ENCODE measurements around the gene WDR31.
"Not testable (repeated sequence)": the region's sequence is repeated elsewhere in the genome, so short reads cannot be mapped to it uniquely, and the experiment has no call there.

The WDR31 gene

GRCh38 chr9:113298924-113299770, 40.9 kb downstream of the WDR31 start:
- no peak overlapping the region for H3K27ac ChIP-seq
- H3K4me1 ChIP-seq = no peaks in the 10 kb centered on the region
- no peaks in the 10 kb centered on the region for H3K9me3 ChIP-seq
- intact Hi-C loops (cut with DNase I; ENCODE audit: low total_unique reads) = no loop called here
- TF ChIP-seq, protein P1, sequence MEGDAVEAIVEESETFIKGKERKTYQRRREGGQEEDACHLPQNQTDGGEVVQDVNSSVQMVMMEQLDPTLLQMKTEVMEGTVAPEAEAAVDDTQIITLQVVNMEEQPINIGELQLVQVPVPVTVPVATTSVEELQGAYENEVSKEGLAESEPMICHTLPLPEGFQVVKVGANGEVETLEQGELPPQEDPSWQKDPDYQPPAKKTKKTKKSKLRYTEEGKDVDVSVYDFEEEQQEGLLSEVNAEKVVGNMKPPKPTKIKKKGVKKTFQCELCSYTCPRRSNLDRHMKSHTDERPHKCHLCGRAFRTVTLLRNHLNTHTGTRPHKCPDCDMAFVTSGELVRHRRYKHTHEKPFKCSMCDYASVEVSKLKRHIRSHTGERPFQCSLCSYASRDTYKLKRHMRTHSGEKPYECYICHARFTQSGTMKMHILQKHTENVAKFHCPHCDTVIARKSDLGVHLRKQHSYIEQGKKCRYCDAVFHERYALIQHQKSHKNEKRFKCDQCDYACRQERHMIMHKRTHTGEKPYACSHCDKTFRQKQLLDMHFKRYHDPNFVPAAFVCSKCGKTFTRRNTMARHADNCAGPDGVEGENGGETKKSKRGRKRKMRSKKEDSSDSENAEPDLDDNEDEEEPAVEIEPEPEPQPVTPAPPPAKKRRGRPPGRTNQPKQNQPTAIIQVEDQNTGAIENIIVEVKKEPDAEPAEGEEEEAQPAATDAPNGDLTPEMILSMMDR (IDR thresholded peaks at IDR 0.05) = no peak
- no peak overlapping the region for H3K4me3 ChIP-seq
- H3K36me3 ChIP-seq = no peaks in the 10 kb centered on the region
- no peak for DNase-seq
- peaks cover 0 to 20% of the 10 kb centered on the region in 2 donors for H3K27me3 ChIP-seq

DNA sequence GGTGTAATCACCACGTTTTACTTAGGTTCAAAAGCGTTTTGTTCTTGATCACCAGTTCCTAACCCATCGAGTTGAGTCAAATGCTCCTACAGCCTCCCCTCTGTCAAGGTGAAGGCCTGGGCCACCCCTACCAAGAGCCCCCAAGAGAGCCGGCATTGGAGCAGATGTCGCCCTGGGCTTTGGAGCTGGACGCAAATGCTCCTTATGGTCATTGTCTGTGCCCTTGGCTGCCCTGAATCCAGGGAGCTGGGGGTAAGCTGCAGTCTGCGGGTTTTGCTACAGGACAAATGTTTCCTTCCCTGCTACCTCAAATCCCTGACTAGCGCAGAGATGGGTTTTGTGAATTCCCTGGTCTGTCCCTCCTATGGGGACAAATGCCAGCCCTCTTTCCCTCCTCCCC, 41.8 kb downstream of the WDR31 start:
- TF ChIP-seq, protein P1 (IDR thresholded peaks at IDR 0.05) = no peak
- intact Hi-C loops (cut with DNase I; ENCODE audit: low total_unique reads) = no loop called here
- no peak for DNase-seq

DNA sequence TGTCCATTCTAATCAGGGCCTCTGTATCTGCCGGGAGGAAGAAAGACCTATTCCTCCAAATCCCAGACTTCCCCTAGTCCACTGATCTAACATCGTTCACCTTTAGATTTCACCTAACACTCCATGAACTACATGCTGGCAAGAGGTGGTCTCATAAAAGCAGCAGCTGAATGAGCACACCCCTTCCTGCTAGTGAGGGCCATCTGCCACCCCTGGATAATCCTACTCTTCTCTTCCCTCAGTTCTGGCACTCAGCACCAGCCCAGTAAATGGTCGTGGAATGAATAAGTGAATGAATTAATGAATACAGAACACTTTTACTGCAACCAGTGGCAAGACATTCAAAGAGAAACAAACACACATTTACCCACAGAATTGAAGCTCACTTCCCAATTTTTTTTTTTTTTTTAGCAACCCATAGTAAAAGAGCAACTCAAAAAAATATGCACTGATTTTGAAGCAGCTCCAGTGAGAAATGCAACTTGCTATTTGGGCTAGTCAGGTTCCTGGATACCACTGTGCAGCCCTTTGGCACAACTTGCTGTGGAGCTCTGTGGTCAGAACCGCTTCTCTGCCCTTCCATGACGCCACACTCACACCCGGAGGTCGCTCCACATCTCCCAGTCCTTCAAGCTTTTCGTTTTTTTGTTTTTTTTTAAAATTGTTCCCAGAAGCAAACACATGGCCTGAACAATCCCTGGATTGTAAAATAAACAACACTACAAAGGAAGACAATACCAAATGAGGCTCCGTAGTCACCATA, 43.1 kb downstream of the WDR31 start:
- no peaks in the 10 kb centered on the region for H3K4me1 ChIP-seq
- H3K9me3 ChIP-seq = no peaks in the 10 kb centered on the region
- intact Hi-C loops (cut with DNase I; ENCODE audit: low total_unique reads) = no loop called here
- no peak for DNase-seq
- H3K27me3 ChIP-seq = peaks cover 0 to 15% of the 10 kb centered on the region in 2 donors
- TF ChIP-seq, protein P1 (IDR thresholded peaks at IDR 0.05) = no peak
- no peak overlapping the region for H3K4me3 ChIP-seq
- H3K36me3 ChIP-seq = peaks cover 13 to 19% (median 18%) of the 10 kb centered on the region in 3 donors
- no peak overlapping the region for H3K27ac ChIP-seq

More for the DNA sequence above, 41.8 kb downstream of the WDR31 start:
- Histone ChIP-seq H3K36me3 (peaks cover 0 to 5% (median 5%) of the 10 kb centered on the region in 3 donors), H3K27ac (no peak overlapping the region), H3K4me1 (no peaks in the 10 kb centered on the region), H3K4me3 (no peak overlapping the region), H3K27me3 (peaks cover 0 to 20% of the 10 kb centered on the region in 2 donors), H3K9me3 (no peaks in the 10 kb centered on the region)

- H3K4me1 ChIP-seq; intact Hi-C loops (cut with DNase I; ENCODE audit: low total_unique reads); H3K4me3 ChIP-seq; H3K9me3 ChIP-seq; H3K27ac ChIP-seq; DNase-seq: not testable (repeated sequence)
- Histone ChIP-seq H3K27me3 (peaks cover 0 to 15% of the 10 kb centered on the region in 2 donors), H3K36me3 (peaks cover 18 to 26% (median 25%) of the 10 kb centered on the region in 3 donors)
Measured at GRCh38 chr9:113296247-113296646, 43.8 kb downstream of the WDR31 start.

- TF ChIP-seq, protein P1 (IDR thresholded peaks at IDR 0.05) = no peak
- Histone ChIP-seq H3K4me1 (no peaks in the 10 kb centered on the region), H3K36me3 (peaks cover 46 to 55% (median 54%) of the 10 kb centered on the region in 3 donors), H3K4me3 (no peak overlapping the region), H3K27ac (no peak overlapping the region), H3K9me3 (no peaks in the 10 kb centered on the region), H3K27me3 (no peaks in the 10 kb centered on the region)
- no peak for DNase-seq
- intact Hi-C loops (cut with DNase I; ENCODE audit: low total_unique reads) = no loop called here
Measured at GRCh38 chr9:113293285-113293878, 46.7 kb downstream of the WDR31 start.

Measured in tibial artery (tissue), 4 donors.